IMR-90 (cell line): ENCODE measurements around the gene SLC35E2B. TPM values are rescaled to one million over a fixed set of nuclear protein-coding genes. Genes with fewer than 3 reads are reported as not detected.
"Not testable (repeated sequence)": the region's sequence is repeated elsewhere in the genome, so short reads cannot be mapped to it uniquely, and the experiment has no call there.

Source experiments
- ATAC-seq: fragments of 200-7000 bp; cut with Tn5 transposase; 2 replicates; pipeline ENCODE4 v1.9.1; 2020; ENCODE audit warnings: low read depth, mild to moderate bottlenecking, moderate library complexity
- BruUV-seq: library from RNA; stranded (reverse); fragments of 400-500 nt; replicated peaks from 2 replicates; lab custom pipeline; 2021; lab: Mats Ljungman, UMichigan
- CTCF ChIA-PET: fragments of 300-600 bp; formaldehyde crosslinking; extraction: SDS; loops from one replicate; lab custom pipeline; 2021; ENCODE audit warnings: antibody characterized with exemption; lab: Yijun Ruan, JAX
- POLR2A ChIA-PET: fragments of 300-600 bp; sonication (Branson Sonifier 250); formaldehyde crosslinking; loops from one replicate; lab custom pipeline; 2022; ENCODE audit warnings: antibody characterized with exemption; ENCODE audit not compliant: unreplicated experiment; lab: Charles Lee
- DNase-seq: peaks from one replicate; pipeline ENCODE4 v3.0.0; 2013
- H2AFZ ChIP-seq: replicated peaks from 2 replicates; pipeline ENCODE3; 2013; ENCODE audit warnings: low read length, mild to moderate bottlenecking; ENCODE audit not compliant: poor library complexity
- H2AK5ac ChIP-seq: 2 replicates; pipeline ENCODE4 v1.6.1; 2013; ENCODE audit warnings: low read depth, low read length, inconsistent platforms
- H2AK9ac ChIP-seq: replicated peaks from 2 replicates; pipeline ENCODE3; 2013; ENCODE audit warnings: mild to moderate bottlenecking, low read depth, low read length, moderate library complexity; ENCODE audit not compliant: poor library complexity
- H2BK120ac ChIP-seq: 2 replicates; pipeline ENCODE4 v1.6.1; 2013; ENCODE audit warnings: low read depth, low read length, inconsistent platforms
- H2BK15ac ChIP-seq: 3 replicates; pipeline ENCODE4 v1.6.1; 2013; ENCODE audit warnings: low read depth, low read length, inconsistent platforms
- H2BK20ac ChIP-seq: 2 replicates; pipeline ENCODE4 v1.6.1; 2013; ENCODE audit warnings: low read depth, mild to moderate bottlenecking, inconsistent platforms, low read length, moderate library complexity
- H2BK5ac ChIP-seq: 2 replicates; pipeline ENCODE4 v1.6.1; 2013; ENCODE audit warnings: mild to moderate bottlenecking, low read depth, low read length, inconsistent platforms; ENCODE audit not compliant: poor library complexity, severe bottlenecking
- H3K14ac ChIP-seq: replicated peaks from 2 replicates; pipeline ENCODE4 v1.6.1; 2013; ENCODE audit warnings: low read depth, low read length, inconsistent platforms
- H3K18ac ChIP-seq: 2 replicates; pipeline ENCODE4 v1.6.1; 2013; ENCODE audit warnings: low read depth, low read length, control low read depth
- H3K23ac ChIP-seq: 2 replicates; pipeline ENCODE4 v1.6.1; 2013; ENCODE audit warnings: low read depth, low read length, inconsistent platforms
- H3K27ac ChIP-seq: 2 replicates; pipeline ENCODE4 v1.5.1; 2013; ENCODE audit warnings: mild to moderate bottlenecking, control low read depth, low read length; ENCODE audit not compliant: insufficient read depth
- H3K27me3 ChIP-seq: 2 replicates; pipeline ENCODE4 v1.6.1; 2013; ENCODE audit warnings: low read length; ENCODE audit not compliant: control insufficient read depth, insufficient read depth
- H3K36me3 ChIP-seq: 2 replicates; pipeline ENCODE4 v1.6.1; 2013; ENCODE audit warnings: low read length, mixed read lengths; ENCODE audit not compliant: control insufficient read depth, insufficient read depth
- H3K4ac ChIP-seq: 2 replicates; pipeline ENCODE4 v1.6.1; 2013; ENCODE audit warnings: low read depth, low read length, inconsistent platforms
- H3K4me1 ChIP-seq: 2 replicates; pipeline ENCODE4 v1.6.1; 2013; ENCODE audit warnings: low read length, mixed read lengths; ENCODE audit not compliant: control insufficient read depth, insufficient read depth
- H3K4me2 ChIP-seq: 2 replicates; pipeline ENCODE4 v1.6.1; 2013; ENCODE audit warnings: low read depth, mild to moderate bottlenecking, control low read depth, low read length, moderate library complexity
- H3K4me3 ChIP-seq: 2 replicates; pipeline ENCODE4 v1.5.1; 2013; ENCODE audit warnings: low read depth, mild to moderate bottlenecking, control low read depth, low read length, moderate library complexity; ENCODE audit not compliant: insufficient read depth
- H3K56ac ChIP-seq: 2 replicates; pipeline ENCODE4 v1.6.1; 2013; ENCODE audit warnings: low read length, inconsistent platforms; ENCODE audit not compliant: insufficient read depth; ENCODE audit errors: extremely low read depth
- H3K79me1 ChIP-seq, 2 experiments: 2 replicates each; pipeline ENCODE4 v1.6.1; 2013; ENCODE audit warnings: low read length in 2 of 2, inconsistent platforms in 1 of 2, low read depth in 1 of 2
- H3K9ac ChIP-seq: 2 replicates; pipeline ENCODE4 v1.6.1; 2013; ENCODE audit warnings: low read depth, low read length, control low read depth
- H3K9me1 ChIP-seq: 2 replicates; pipeline ENCODE4 v1.6.1; 2013; ENCODE audit warnings: low read length, inconsistent platforms; ENCODE audit not compliant: insufficient read depth
- H3K9me3 ChIP-seq: 2 replicates; pipeline ENCODE4 v1.6.1; 2013; ENCODE audit warnings: low read length; ENCODE audit not compliant: control insufficient read depth, insufficient read depth
- H4K20me1 ChIP-seq: 2 replicates; pipeline ENCODE4 v1.6.1; 2013; ENCODE audit warnings: low read length, inconsistent platforms; ENCODE audit not compliant: insufficient read depth
- H4K5ac ChIP-seq: 2 replicates; pipeline ENCODE4 v1.6.1; 2013; ENCODE audit warnings: mild to moderate bottlenecking, low read depth, low read length, control low read depth
- H4K8ac ChIP-seq, 2 experiments: 2 replicates each; pipeline ENCODE4 v1.6.1; 2013; ENCODE audit warnings: low read depth in 2 of 2, low read length in 2 of 2, control low read depth in 1 of 2, inconsistent platforms in 1 of 2
- H4K91ac ChIP-seq: 2 replicates; pipeline ENCODE4 v1.6.1; 2013; ENCODE audit warnings: low read depth, low read length, inconsistent platforms; ENCODE audit not compliant: insufficient read depth
- MAZ ChIP-seq: IDR thresholded peaks from 2 replicates; pipeline ENCODE4 v1.6.1; 2012; ENCODE audit warnings: low read depth, mild to moderate bottlenecking, low read length, improper control_type of control experiment, moderate library complexity, borderline replicate concordance
- WGBS, 2 experiments: methylation state at CpG; one replicate each; pipeline versions ENCODE4 v1.1.5 to v1.1.7; 2013; ENCODE audit warnings: missing lambda C conversion rate in 2 of 2; ENCODE audit not compliant: insufficient read length in 1 of 2; ENCODE audit errors: extremely low coverage in 2 of 2; 5-methylcytosine and 5-hydroxymethylcytosine counted together
- dilution Hi-C: fragments of 300-500 bp; cut with HindIII; formaldehyde crosslinking; loops from one replicate; pipeline ENCODE4 v1.14.3; 2018; ENCODE audit warnings: low sequenced_read_pairs; ENCODE audit not compliant: unreplicated experiment
- in situ Hi-C: fragments of 300-500 bp; cut with MboI; formaldehyde crosslinking; loops from 3 replicates; pipeline ENCODE4 v1.14.3; 2019; ENCODE audit warnings: low sequenced_read_pairs, inconsistent platforms, mixed read lengths
- intact Hi-C: fragments of 100-400 bp; cut with micrococcal nuclease; formaldehyde crosslinking; loops from 2 replicates; pipeline ENCODE4 v1.10.0; 2022
- polyA plus RNA-seq, 3 experiments: library from polyadenylated mRNA; depleted of rRNA; stranded (reverse); fragments of >200 nt; gene quantifications; 2 replicates each; pipeline ENCODE4 v1.2.3, GENCODE V29; 2012; ENCODE audit warnings: low replicate concordance in 1 of 3
- total RNA-seq: library from RNA; depleted of rRNA; stranded (reverse); fragments of >200 nt; gene quantifications from 2 replicates; pipeline ENCODE4 v1.2.3, GENCODE V29; 2012

SLC35E2B gene
- total and polyA plus RNA-seq, 2 of the 4 experiments (the other 2 are of a cell fraction), result 14.9 to 30.2 TPM

DNA sequence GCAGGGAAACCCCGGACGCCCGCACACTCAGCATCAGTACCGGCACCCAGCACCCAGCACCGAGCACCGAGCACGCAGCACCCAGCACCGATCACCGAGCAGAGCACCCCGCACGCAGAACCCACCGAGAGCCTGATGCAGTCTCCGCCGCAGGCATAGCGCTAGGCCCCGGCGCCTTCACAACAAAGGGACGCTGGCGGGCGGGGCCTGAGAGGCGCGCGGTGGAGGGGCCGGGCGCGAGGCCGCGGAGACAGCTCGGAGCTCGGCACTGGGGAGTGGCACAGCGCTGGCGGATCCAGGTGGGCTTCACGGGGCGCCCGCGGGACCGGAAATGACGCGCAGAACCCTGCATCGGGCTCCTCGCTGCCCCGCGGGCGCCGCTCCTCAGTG lies 276 bp downstream of the SLC35E2B start:
- H3K36me3 ChIP-seq, intact Hi-C loops, H2AK5ac ChIP-seq: not testable (repeated sequence)

DNA sequence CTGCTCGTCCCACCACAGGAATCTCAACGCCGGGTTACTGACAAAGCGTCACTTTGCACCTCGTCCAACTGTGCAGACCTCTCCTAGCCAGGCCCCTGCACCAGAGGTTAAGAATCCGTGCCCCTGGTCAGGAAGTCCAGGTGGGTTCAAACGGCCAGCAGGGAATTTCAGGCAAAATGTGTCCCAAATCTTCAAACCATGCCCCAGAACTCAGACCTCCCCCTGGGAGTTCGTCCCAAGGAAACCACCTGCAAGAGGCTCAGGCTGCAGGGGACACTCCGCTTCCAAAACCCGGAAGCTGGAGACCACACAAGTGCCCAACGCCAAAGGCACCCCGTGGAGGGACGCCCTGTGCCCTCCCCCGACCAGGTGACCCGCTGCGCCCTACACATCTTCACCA lies 1.2 kb downstream of the SLC35E2B start:
- Histone ChIP-seq H3K9ac (peak overlapping the region; percentile 17; the same call in 1 of the 2 replicates), H3K4me3 (0 out of 2 replicates have a peak overlapping the region, but pooled peaks have one; percentile 14), H3K4me2 (peak overlapping the region; percentile 27), H3K79me1 (peaks cover 4 to 18% of the 10 kb centered on the region in 2 experiments)
- intact Hi-C loops, H3K18ac ChIP-seq, H3K27ac ChIP-seq, DNase-seq, H3K36me3 ChIP-seq, H2AFZ ChIP-seq, CTCF ChIA-PET, H2AK9ac ChIP-seq, POLR2A ChIA-PET, H2BK15ac ChIP-seq, H3K23ac ChIP-seq, in situ Hi-C loops, H2BK20ac ChIP-seq, H2AK5ac ChIP-seq, H3K4ac ChIP-seq, H2BK120ac ChIP-seq, H3K4me1 ChIP-seq, H3K9me3 ChIP-seq, dilution Hi-C loops, ATAC-seq, H4K5ac ChIP-seq, H4K91ac ChIP-seq, H2BK5ac ChIP-seq, H4K8ac ChIP-seq, BruUV-seq, H4K20me1 ChIP-seq, H3K14ac ChIP-seq, H3K56ac ChIP-seq, H3K9me1 ChIP-seq, H3K27me3 ChIP-seq: not testable (repeated sequence)
- WGBS, 2 experiments, result no CpG with 5 or more reads among the region's 16 CpGs

More for the DNA sequence above, 276 bp downstream of the SLC35E2B start:
- Histone ChIP-seq H3K27ac (peak overlapping the region; percentile 85), H4K91ac (peak overlapping the region; percentile 55; the same call in 1 of the 2 replicates), H3K4ac (peak overlapping the region; percentile 67), H4K8ac (peak overlapping the region in 1 of 2 experiments; percentile 55; a peak in 1 of 4 replicates), H3K18ac (peak overlapping the region; percentile 2; the same call in 1 of the 2 replicates), H2BK5ac (peak overlapping the region; percentile 89), H3K23ac (0 out of 2 replicates have a peak overlapping the region, but pooled peaks have one; percentile 42), H3K9ac (peak overlapping the region; percentile 79), H3K4me3 (peak overlapping the region; percentile 88)
- H3K56ac ChIP-seq, in situ Hi-C loops, H3K27me3 ChIP-seq, H2AFZ ChIP-seq, CTCF ChIA-PET, H3K14ac ChIP-seq, H3K4me1 ChIP-seq, H2BK120ac ChIP-seq, H3K9me3 ChIP-seq, H4K5ac ChIP-seq, H3K4me2 ChIP-seq, H4K20me1 ChIP-seq, H2BK15ac ChIP-seq, H3K9me1 ChIP-seq, H2AK9ac ChIP-seq, H2BK20ac ChIP-seq, dilution Hi-C loops, POLR2A ChIA-PET, H3K79me1 ChIP-seq: not testable (repeated sequence)
- ATAC-seq (peak; percentile 59), DNase-seq (peak; percentile 47)
- no CpG with 5 or more reads among the region's 45 CpGs for WGBS, 2 experiments
- TSS peak; percentile 28 for BruUV-seq
- TF ChIP-seq MAZ, result peak; percentile 35; the same call in 1 of the 2 replicates
